Measurements from ENCODE around the gene CCS.

CCS gene

DNA sequence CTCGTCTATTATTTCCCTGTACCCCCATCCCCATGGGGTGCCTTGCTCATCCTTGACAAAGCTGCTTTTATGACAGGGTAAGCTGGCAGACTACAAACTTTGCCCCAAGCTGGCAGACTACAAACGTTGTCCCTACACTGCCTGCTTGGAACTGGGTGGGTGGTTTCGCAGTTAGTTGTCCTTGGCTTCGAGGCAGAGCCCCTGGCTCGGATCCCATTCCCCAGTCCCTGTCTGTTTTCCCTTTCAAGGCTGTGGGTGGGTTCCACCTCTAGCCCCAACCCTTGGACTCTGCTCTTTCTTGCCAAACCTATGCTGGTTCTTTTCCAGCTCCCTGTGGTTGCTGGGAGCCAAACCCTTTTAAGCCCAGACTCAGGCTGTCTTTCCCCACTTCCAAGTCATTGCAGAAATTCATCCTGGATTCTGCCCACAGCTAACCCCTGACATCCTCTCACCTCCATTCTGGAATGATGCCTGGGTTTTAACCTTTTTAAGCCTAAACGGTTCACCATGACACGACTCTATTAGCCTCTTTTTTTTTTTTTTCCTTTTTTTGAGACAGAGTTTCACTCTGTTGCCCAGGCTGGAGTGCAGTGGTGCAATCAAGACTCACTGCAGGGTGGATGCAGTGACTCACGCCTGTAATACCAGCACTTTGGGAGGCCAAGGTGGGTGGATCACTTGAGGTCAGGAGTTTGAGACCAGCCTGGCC is 14.3 kb downstream of the CCS start:
- no peaks in the 10 kb centered on the region for H3K27me3 Mint-ChIP-seq (ENCODE audit: low read depth)
- H3K9me3 Mint-ChIP-seq: no peaks in the 10 kb centered on the region
- peak overlapping the region; percentile 13 to 83 (median 78) for H3K27ac Mint-ChIP-seq
- H3K4me1 Mint-ChIP-seq: peaks cover 7% of the 10 kb centered on the region
- TF ChIP-seq, protein P1, sequence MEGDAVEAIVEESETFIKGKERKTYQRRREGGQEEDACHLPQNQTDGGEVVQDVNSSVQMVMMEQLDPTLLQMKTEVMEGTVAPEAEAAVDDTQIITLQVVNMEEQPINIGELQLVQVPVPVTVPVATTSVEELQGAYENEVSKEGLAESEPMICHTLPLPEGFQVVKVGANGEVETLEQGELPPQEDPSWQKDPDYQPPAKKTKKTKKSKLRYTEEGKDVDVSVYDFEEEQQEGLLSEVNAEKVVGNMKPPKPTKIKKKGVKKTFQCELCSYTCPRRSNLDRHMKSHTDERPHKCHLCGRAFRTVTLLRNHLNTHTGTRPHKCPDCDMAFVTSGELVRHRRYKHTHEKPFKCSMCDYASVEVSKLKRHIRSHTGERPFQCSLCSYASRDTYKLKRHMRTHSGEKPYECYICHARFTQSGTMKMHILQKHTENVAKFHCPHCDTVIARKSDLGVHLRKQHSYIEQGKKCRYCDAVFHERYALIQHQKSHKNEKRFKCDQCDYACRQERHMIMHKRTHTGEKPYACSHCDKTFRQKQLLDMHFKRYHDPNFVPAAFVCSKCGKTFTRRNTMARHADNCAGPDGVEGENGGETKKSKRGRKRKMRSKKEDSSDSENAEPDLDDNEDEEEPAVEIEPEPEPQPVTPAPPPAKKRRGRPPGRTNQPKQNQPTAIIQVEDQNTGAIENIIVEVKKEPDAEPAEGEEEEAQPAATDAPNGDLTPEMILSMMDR (IDR thresholded peaks at IDR 0.05; ENCODE audit: unreplicated experiment in 3 of 3): no peak
- no peak overlapping the region for H3K4me3 Mint-ChIP-seq
- peaks cover 20% of the 10 kb centered on the region for H3K36me3 Mint-ChIP-seq (ENCODE audit: low read depth)

DNA sequence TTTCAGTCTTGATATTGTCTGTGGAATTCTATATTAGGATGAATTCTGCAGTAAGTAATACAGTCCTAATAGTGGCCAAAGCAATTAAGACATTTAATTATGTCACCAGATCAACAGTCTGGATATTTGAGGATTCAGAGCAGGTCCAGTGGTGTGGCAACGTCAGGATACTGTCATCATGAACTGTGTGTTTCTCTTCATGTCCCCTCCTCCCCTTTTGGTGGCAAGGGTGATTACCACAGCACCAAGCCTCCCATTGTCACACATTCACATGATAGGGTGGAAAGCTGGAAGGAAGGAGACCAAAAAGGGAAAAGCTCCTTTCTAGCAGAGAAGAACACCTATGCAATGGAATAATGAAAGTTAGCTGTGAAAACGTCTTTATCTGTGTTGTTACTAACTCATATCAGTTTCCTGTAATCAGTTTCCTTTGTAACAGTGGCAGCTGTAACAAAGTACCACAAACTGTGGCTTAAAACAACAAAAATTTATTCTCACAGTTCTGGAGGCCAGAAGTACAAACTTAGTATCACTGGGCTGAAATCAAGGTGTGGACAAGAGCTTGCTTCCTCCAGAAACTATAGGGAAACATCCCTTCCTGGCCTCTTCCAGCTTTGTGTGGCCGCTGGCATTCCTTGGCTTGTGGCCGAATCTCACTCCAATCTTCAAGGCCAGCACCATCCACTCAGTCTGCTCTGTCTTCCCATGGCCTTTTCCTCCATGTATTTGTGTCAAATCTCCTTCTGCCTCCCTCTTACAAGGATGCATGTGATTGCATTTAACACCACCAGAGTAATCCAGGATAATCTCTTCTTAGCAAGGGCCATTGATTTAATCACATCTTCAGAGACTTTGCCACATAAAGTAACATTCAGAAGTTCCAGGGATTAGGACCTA is 17.0 kb downstream of the CCS start:
- Mint-ChIP-seq H3K4me1 (peaks cover 6% of the 10 kb centered on the region), H3K27ac (peak overlapping the region in 1 of 3 experiments; percentile 6), H3K4me3 (no peak overlapping the region), H3K9me3 (no peaks in the 10 kb centered on the region), H3K27me3 (ENCODE audit: low read depth) (no peaks in the 10 kb centered on the region), H3K36me3 (ENCODE audit: low read depth) (peaks cover 9% of the 10 kb centered on the region)
- TF ChIP-seq, protein P1 (IDR thresholded peaks at IDR 0.05; ENCODE audit: unreplicated experiment in 3 of 3): no peak

DNA sequence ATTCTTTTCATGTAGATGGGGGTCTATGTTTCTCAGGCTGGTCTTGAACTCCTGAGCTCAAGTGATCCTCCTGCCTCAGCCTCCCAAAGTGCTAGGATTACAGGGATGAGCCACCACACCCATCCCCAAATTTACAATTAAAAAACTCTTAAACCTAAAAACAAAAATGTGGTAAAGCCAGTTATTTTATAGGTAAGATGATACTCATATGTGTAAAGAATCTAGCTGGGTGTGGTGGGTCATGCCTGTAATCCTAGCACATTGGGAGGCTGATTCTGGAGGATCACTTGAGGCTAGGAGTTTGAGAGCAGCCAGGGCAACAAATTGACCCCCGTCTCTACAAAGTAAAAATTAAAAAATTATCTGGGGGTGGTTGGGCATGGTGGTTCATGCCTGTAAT is 19.5 kb downstream of the CCS start:
- Mint-ChIP-seq H3K9me3 (no peaks in the 10 kb centered on the region), H3K4me1 (peaks cover 15% of the 10 kb centered on the region), H3K27me3 (ENCODE audit: low read depth) (no peaks in the 10 kb centered on the region), H3K4me3 (no peak overlapping the region), H3K27ac (peak overlapping the region in 1 of 3 experiments; percentile 35), H3K36me3 (ENCODE audit: low read depth) (no peaks in the 10 kb centered on the region)
- TF ChIP-seq, protein P1 (IDR thresholded peaks at IDR 0.05; ENCODE audit: unreplicated experiment in 3 of 3): no peak

DNA sequence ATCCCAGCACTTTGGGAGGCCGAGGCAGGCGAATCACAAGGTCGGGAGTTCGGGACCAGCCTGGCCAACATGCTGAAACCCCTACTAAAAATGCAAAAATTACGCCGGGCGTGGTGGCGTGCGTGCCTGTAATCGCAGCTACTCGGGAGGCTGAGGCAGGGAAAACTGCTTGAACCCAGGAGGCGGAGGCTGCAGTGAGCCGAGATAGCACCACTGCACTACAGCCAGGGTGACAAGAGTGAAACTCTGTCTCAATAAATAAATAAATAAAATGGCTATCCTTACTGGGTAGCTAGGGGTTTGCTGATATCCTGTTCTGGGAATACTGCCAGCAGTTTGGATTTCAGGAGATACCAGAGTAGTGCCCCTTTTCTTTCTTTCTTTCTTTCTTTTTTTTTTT is 21.1 kb downstream of the CCS start:
- Mint-ChIP-seq H3K9me3 (no peaks in the 10 kb centered on the region), H3K27me3 (ENCODE audit: low read depth) (no peaks in the 10 kb centered on the region), H3K4me3 (peak overlapping the region in 1 of 3 experiments; percentile 44), H3K27ac (no peak overlapping the region), H3K4me1 (peaks cover 29% of the 10 kb centered on the region), H3K36me3 (ENCODE audit: low read depth) (peaks cover 13% of the 10 kb centered on the region)
- TF ChIP-seq, protein P1 (IDR thresholded peaks at IDR 0.05; ENCODE audit: unreplicated experiment in 3 of 3): no peak

DNA sequence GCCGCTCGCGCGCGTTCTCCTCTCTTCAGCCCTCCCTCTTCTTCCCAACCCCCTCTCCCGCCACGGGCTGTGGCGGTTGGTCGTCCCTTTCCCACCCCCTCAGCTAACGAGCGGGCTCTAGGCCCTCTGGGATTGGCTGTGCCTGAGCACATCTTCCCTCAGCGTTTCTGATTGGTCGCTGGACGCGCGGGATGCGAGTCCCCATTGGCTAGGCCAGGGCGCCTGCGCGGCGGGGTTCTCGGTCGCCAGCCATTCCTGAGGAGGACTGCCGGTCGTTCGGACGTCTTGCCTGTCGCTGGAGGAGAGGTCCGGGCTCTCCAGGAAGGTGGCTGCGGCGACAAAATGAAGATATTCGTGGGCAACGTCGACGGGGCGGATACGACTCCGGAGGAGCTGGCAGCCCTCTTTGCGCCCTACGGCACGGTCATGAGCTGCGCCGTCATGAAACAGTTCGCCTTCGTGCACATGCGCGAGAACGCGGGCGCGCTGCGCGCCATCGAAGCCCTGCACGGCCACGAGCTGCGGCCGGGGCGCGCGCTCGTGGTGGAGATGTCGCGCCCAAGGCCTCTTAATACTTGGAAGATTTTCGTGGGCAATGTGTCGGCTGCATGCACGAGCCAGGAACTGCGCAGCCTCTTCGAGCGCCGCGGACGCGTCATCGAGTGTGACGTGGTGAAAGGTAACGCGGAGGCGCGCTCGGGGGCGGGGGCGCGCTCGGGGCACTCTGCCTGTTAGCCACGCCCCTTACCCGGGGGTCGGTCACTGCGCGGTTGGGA is 23.6 kb downstream of the CCS start, which contains the start of gene RBM14:
Gene RBM14 (plus strand): TSS at position 252 of the 776 bp plus-strand sequence. CDS start 91 bp downstream, at position 343.
- H3K36me3 Mint-ChIP-seq (ENCODE audit: low read depth): peaks cover 26% of the 10 kb centered on the region
- TF ChIP-seq, protein P1 (IDR thresholded peaks at IDR 0.05; ENCODE audit: unreplicated experiment in 3 of 3): no peak
- peaks cover 32% of the 10 kb centered on the region for H3K4me1 Mint-ChIP-seq
- H3K27me3 Mint-ChIP-seq (ENCODE audit: low read depth): no peaks in the 10 kb centered on the region
- peak within 1 kb of the TSS; percentile 87 to 99 (median 98) for H3K27ac Mint-ChIP-seq
- no peaks in the 10 kb centered on the region for H3K9me3 Mint-ChIP-seq
- H3K4me3 Mint-ChIP-seq: peak within 1 kb of the TSS; percentile 99
